ENCODE measurements around the gene COLEC12. TPM values are rescaled to one million over a fixed set of nuclear protein-coding genes. Genes with fewer than 3 reads are reported as not detected.

The COLEC12 gene
- total RNA-seq, 2 experiments from 2014 or later, result not detected

GRCh38 chr18:419541-420175 is 80.8 kb downstream of the COLEC12 start:
- Mint-ChIP-seq H3K4me3 (no peak overlapping the region), H3K27me3 (no peaks in the 10 kb centered on the region), H3K36me3 (ENCODE audit: low read depth) (no peaks in the 10 kb centered on the region), H3K4me1 (ENCODE audit: low read depth) (no peaks in the 10 kb centered on the region), H3K27ac (no peak overlapping the region), H3K9me3 (no peaks in the 10 kb centered on the region)
- intact Hi-C loops (cut with DNase I, micrococcal nuclease), result no loop called here
- no peaks in the 10 kb centered on the region for H3K27me3 ChIP-seq (ENCODE audit: control insufficient read depth in 1 of 2, insufficient read depth in 2 of 2, low read length in 2 of 2)
- H3K4me1 ChIP-seq (ENCODE audit: insufficient read depth, low read length), result no peaks in the 10 kb centered on the region
- no peak overlapping the region for H3K4me3 ChIP-seq (ENCODE audit: low read length)
- H3K36me3 ChIP-seq (ENCODE audit: insufficient read depth, low read length), result no peaks in the 10 kb centered on the region
- ChIA-PET POLR2A (no interaction called here), CTCF (no interaction called here)
- ATAC-seq (ENCODE audit: poor library complexity) (no peak), DNase-seq (no peak)
- TF ChIP-seq CTCF (IDR thresholded peaks at IDR 0.05), result no peak
- H3K27ac ChIP-seq (ENCODE audit: low read depth in 1 of 2, low read length in 2 of 2), result no peak overlapping the region
- no peaks in the 10 kb centered on the region for H3K9me3 ChIP-seq (ENCODE audit: control insufficient read depth in 1 of 2, insufficient read depth in 1 of 2, low read length in 2 of 2)

- Mint-ChIP-seq H3K27ac (no peak overlapping the region), H3K9me3 (no peaks in the 10 kb centered on the region), H3K36me3 (ENCODE audit: low read depth) (no peaks in the 10 kb centered on the region), H3K27me3 (no peaks in the 10 kb centered on the region), H3K4me1 (ENCODE audit: low read depth) (no peaks in the 10 kb centered on the region), H3K4me3 (no peak overlapping the region)
- Histone ChIP-seq H3K27ac (ENCODE audit: low read depth in 1 of 2, low read length in 2 of 2) (no peak overlapping the region), H3K9me3 (ENCODE audit: control insufficient read depth in 1 of 2, insufficient read depth in 1 of 2, low read length in 2 of 2) (no peaks in the 10 kb centered on the region), H3K4me3 (ENCODE audit: low read length) (no peak overlapping the region), H3K27me3 (ENCODE audit: control insufficient read depth in 1 of 2, insufficient read depth in 2 of 2, low read length in 2 of 2) (no peaks in the 10 kb centered on the region), H3K4me1 (ENCODE audit: insufficient read depth, low read length) (no peaks in the 10 kb centered on the region), H3K36me3 (ENCODE audit: insufficient read depth, low read length) (no peaks in the 10 kb centered on the region)
- CTCF ChIA-PET, result no interaction called here
- intact Hi-C loops (cut with DNase I, micrococcal nuclease), result no loop called here
- TF ChIP-seq CTCF (IDR thresholded peaks at IDR 0.05), result no peak
- ATAC-seq (ENCODE audit: poor library complexity) (no peak), DNase-seq (no peak)
- POLR2A ChIA-PET, result no interaction called here
Measured at GRCh38 chr18:417495-417894, 83.0 kb downstream of the COLEC12 start.

GRCh38 chr18:416930-417329 is 83.6 kb downstream of the COLEC12 start:
- no peaks in the 10 kb centered on the region for H3K36me3 Mint-ChIP-seq (ENCODE audit: low read depth)
- POLR2A ChIA-PET, result no interaction called here

More at GRCh38 chr18:416930-417329, 83.6 kb downstream of the COLEC12 start:
- no peak for TF ChIP-seq CTCF (IDR thresholded peaks at IDR 0.05)
- Mint-ChIP-seq H3K4me3 (no peak overlapping the region), H3K9me3 (no peaks in the 10 kb centered on the region), H3K27ac (no peak overlapping the region), H3K4me1 (ENCODE audit: low read depth) (no peaks in the 10 kb centered on the region), H3K27me3 (no peaks in the 10 kb centered on the region)
- Histone ChIP-seq H3K27ac (ENCODE audit: low read depth in 1 of 2, low read length in 2 of 2) (no peak overlapping the region), H3K9me3 (ENCODE audit: control insufficient read depth in 1 of 2, insufficient read depth in 1 of 2, low read length in 2 of 2) (no peaks in the 10 kb centered on the region), H3K4me1 (ENCODE audit: insufficient read depth, low read length) (no peaks in the 10 kb centered on the region), H3K4me3 (ENCODE audit: low read length) (no peak overlapping the region), H3K27me3 (ENCODE audit: control insufficient read depth in 1 of 2, insufficient read depth in 2 of 2, low read length in 2 of 2) (no peaks in the 10 kb centered on the region), H3K36me3 (ENCODE audit: insufficient read depth, low read length) (no peaks in the 10 kb centered on the region)
- intact Hi-C loops (cut with DNase I, micrococcal nuclease), result no loop called here
- CTCF ChIA-PET, result no interaction called here
- no peak for ATAC-seq (ENCODE audit: poor library complexity)
- DNase-seq, result no peak

All from CD4-positive, alpha-beta T cell (primary cell).